GM12892 (cell line): Measurements from ENCODE around the gene PKDCC.

Experiments used
- POLR2A ChIP-seq: IDR thresholded peaks from 2 replicates; pipeline ENCODE4 v1.6.1; 2011; ENCODE audit warnings: low read depth, low read length, control low read depth
- POLR2AphosphoS5 ChIP-seq: IDR thresholded peaks from 2 replicates; pipeline ENCODE4 v1.6.1; 2011; ENCODE audit warnings: low read depth, low read length, control low read depth
- TAF1 ChIP-seq: IDR thresholded peaks from 2 replicates; pipeline ENCODE4 v1.6.1; 2011; ENCODE audit warnings: low read depth, mild to moderate bottlenecking, control low read depth, low read length, borderline replicate concordance

GRCh38 chr2:42089340-42089925 is 41.6 kb downstream of the PKDCC start:
- TF ChIP-seq POLR2A (no peak), POLR2AphosphoS5 (no peak), TAF1 (no peak)
